ENCODE results near the gene UBIAD1. TPM values are rescaled to one million over a fixed set of nuclear protein-coding genes. Genes with fewer than 3 reads are reported as not detected.
"Not testable (repeated sequence)": the region's sequence is repeated elsewhere in the genome, so short reads cannot be mapped to it uniquely, and the experiment has no call there.

UBIAD1 gene, protein sequence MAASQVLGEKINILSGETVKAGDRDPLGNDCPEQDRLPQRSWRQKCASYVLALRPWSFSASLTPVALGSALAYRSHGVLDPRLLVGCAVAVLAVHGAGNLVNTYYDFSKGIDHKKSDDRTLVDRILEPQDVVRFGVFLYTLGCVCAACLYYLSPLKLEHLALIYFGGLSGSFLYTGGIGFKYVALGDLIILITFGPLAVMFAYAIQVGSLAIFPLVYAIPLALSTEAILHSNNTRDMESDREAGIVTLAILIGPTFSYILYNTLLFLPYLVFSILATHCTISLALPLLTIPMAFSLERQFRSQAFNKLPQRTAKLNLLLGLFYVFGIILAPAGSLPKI
- 13.5 TPM for total RNA-seq
- long read RNA-seq, transcript UBIAD1-202 (2 exons, 3,646 nt), result major isoform, 23 of 30 reads
- long read RNA-seq, partial matches to known transcripts, result 0 of 30 reads
- long read RNA-seq, other reads (novel, unspliced or antisense), result 7 of 30 reads

DNA sequence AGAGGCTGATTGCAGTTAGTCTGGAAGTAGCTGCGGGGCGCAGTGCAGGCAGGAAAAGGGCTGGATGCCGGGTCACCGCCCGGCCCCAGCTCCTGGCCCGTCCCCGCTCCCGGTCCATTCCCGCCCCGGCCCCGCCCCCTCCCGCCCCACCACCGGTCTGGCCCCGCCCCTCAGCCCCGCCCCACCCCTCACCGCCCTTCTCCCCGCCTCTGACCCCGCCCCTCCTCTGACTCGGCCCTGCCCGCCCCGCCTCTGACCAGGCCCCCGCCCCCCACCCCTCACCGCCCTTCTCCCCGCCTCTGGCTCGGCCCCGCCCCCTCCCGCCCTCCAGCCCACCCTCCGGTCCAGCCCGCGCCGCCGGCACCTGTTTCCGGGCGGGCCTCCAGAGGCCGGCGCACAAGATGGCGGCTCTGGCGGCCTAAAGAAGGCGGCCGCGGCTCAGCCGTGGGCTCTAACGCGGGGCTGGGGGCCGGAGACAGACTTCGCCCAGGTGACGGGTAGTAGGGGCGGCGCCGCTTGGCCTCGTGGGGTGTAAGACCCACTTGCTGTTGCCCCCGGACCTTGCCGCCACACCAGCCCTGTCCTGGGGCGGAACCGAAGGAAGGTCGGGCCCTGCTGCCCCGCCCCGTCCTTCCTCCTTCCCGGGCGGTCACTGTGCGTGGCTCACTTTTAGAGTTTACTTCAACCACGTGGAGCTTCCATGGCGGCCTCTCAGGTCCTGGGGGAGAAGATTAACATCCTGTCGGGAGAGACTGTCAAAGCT, at the start of gene UBIAD1:
TSS of gene UBIAD1 (plus strand) at position 367 of the 763 bp plus-strand sequence. CDS start at position 701, 334 bp downstream.
- peak; percentile 93 for DNase-seq (ENCODE audit: low spot score)

DNA sequence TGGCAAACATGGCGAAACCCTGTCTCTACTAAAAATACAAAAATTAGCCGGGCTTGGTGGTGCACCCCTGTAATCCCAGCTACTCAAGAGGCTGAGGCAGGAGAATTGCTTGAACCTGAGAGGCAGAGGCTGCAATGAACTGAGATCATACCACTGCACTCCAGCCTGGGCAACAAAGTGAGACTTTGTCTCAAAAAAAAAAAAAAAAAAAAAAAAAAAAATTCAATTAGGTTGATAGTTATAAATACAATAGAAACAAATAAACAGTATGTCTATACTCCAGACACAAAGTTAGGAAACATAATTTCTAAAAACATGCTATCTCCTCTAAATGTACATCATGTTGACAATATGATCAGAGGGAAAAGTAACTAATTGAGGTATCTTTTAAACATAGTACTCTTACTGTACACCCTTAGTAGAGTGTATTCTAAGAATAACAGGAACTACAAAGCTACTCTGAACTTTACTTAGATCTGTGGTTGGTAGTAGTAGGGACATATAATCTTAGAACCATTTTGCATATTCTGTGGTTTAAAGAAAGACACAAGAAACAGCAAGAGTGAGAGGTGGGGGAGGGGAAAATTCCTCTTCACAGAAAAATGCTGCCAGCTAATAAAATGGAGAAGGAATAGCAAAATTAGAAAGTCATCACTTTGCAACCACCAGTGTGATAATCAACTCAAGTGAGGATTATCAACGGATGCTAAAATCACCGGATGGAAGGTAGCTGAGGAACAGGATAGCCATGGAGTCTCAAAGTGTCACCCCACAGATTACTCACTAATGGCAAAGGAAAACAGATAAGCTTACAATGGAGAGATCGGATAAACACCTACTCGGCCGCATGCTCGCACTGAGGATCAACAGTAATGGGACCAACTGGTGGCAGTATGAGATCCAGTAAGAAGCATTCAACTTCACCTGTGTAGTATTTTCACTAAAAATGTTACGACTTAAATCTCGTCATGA, 45.6 kb upstream of the UBIAD1 start:
- DNase-seq (ENCODE audit: low spot score), result no peak

DNA sequence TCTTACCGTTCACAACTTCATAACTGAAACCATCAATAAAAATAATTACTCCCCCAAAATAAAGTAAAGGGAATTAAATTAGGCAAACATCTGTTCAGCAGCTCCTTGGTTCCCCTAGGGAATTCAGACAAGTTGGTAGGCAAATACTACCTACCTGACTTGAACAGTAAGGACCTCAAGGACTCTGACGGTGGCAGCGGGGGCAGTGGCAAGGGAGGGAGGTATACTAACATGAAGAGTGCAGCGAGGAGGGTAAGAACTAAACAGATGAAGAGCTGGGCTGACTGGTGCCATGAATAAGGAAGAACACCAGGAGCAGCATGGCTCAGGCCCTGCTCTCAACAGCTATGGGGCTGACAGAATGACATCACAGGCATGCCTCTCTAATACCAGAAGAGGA, 43.8 kb upstream of the UBIAD1 start:
- DNase-seq (ENCODE audit: low spot score), result no peak

DNA sequence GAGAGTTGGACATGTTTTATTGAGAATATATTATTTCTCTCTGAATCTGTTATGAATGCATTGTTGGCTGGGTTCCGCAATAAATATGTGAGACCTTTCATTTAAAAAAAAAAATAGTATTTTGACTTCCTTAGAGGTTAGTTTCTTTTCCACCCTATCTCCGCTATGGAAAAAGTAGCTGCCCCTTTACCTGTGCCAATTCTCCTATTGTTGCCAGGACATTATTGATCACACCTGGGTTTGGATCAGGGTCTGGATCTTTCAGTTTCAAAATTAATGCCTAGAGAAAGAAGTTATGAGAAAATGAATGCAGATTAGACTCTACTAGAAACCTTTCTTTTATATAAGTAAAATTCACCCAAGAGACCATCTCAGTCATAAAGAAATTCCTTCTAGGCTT, 39.8 kb upstream of the UBIAD1 start:
- DNase-seq (ENCODE audit: low spot score), result no peak

DNA sequence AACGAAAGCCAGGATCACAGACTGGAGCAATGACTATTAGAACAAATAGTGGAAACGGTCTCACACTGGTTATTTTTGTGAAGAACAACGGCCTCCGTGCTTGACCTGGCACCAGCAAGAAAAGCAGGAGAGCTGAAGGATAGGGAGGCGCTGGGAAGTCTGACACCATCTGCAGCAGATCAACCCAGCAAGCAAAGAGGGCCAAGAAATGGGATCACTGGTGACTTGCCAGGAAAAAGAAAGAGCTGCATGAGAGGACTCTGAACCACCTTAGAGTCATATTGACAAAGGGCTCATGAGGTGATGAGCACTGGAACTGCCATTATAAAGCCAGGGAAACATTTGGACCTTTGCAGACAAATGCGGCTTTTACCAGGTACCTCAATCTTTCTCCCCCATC, 35.6 kb upstream of the UBIAD1 start:
- no peak for DNase-seq (ENCODE audit: low spot score)

DNA sequence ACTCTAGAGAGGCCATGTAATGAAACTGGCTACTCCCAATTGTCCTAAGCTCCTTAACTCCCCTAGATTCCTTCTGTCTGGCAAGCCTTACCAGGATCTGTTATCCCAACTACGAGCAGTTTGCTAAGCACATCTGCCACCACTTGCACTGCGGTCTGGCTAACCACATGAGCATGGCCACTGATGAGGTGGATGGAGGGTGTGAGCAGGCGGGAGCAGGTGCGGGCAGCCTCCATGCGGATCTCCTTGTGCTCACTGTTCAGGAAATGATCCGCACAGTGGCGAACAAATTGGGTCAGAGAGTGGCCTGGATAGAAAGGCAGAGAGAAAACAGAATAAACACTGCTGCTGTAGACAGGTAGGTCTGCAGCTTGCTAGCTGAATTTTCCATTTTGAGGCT, 34.7 kb upstream of the UBIAD1 start:
- no peak for DNase-seq (ENCODE audit: low spot score)

DNA sequence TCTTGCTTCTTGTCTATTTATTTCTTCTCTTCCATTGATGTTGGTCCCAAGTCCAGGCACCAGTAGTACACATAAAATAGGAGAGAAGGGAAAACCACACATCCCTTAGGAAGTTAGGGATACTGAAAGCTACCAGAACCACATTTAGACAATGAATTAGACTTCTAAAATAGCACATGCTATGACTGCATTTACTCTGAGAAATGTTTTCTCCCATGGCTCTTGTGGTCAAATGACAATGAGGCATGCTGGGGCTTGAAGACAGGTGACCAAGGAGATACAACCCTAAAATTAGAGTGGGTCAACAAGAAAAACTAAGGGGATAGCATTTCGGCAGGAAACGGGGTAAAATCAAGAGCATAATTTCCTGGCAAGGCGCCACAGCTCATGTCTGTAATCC, 27.8 kb upstream of the UBIAD1 start:
- no peak for DNase-seq (ENCODE audit: low spot score)

DNA sequence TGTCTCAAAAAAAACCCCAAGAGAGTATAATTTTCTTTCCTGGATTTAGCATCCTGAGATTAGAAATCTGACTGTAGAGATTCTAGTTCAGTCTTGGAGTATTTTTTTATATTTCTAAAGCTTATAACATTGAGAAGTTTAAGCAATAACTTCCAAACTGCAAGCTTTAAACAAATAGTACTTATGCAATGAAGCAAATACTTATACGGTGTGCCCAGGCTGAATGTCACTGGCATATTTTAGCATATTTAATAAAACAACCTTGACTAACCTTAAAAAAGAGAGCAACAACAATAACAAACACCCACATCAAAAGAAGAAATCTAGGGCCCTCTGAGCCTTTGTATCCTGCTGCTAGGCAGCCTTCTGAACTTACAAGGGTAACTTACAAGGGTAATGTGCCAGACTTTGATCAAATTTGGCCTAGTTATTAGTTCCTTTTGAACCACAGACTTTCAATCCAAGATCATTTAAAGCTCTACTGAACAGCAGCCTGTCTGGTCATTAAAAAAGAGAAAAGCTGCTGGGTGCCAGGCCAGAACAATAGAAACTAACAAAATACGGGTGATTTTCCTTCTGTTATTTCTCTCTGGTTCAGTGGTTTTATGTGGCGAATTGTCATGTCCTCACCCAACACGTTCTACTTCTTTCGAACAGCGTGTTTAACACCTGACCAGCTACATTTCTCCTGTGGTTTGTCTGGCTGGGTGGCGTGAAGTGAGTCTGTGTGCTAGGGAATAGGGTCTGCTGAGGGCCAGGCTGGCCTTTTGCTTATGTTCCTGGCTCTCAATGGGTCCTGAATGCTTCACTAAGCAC, 26.9 kb upstream of the UBIAD1 start:
- DNase-seq (ENCODE audit: low spot score), result no peak

DNA sequence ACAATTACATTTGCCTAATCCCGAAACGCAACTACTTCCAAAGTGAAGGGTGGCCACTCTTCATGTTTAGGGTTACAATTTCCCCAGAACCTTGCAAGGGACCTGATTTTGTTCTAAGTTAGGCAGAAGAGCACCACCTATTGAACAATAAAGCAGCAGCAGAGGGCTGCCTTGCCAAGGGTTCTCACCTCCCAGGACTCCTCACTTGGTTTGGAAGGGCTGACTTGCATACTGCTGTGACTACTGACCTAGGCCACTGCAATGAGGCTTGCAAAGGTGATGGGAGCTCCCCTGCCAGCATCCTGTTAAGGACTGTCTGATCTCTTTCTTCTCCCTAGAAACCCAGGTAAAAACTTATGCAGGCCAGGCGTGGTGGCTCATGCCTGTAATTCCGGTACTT, 24.8 kb upstream of the UBIAD1 start:
- DNase-seq (ENCODE audit: low spot score), result no peak

DNA sequence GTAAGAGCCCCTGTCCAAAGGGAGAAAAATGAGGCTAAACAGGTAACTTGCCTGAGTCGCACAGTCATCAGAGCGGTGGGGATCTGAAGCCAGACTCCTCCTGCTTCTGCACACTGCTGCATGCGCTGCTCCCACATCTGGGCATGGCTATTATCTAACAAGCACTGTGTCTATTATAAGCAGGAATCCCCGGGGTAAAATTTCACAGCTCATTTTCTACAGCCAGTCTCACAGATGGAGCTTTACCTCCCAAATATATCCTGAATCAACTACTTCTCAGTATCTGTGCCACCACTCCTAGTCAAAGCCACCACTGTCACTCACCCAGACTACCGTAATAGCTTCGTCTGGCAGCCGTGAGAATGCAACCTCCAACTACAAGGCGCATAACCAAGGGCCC, 20.5 kb upstream of the UBIAD1 start:
- DNase-seq (ENCODE audit: low spot score), result no peak

DNA sequence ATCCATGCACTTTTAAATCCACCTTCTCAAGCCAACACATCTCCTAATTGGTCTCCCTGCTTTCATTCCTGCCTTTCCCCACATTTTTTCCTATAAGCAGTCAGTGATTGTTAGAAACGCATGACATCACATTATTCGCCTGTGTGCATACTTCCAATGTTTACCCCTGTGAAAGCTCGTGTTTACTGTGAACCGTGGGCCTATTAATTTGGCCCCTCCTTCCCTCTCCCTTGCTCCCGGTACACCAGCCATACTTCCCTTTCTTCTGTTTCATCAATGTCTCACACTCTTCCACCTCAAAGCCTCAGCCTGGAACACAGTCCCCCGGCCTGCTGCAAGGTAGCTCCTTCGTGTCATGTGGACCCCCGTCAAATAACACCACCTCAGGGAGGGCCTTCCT, 19.8 kb upstream of the UBIAD1 start:
- no peak for DNase-seq (ENCODE audit: low spot score)

DNA sequence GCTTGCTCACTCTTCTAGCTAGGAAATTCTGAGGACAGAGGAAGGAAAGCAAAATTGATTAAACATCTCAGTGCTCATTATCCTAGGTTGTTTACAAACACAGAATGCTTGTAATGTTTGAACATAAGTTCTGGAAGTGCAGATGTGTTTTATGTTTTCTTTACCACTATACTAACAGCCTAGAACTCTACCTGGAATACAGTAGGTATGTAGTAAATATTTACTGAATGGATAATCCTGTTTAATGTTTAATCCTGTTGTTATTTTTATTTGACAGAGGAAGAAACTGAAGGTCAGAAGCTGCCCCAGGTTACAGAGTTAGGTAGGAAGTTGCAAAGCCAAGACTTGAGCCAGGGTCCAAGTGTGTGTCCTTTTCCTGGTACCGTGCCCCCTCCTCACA, 16.7 kb upstream of the UBIAD1 start:
- no peak for DNase-seq (ENCODE audit: low spot score)

DNA sequence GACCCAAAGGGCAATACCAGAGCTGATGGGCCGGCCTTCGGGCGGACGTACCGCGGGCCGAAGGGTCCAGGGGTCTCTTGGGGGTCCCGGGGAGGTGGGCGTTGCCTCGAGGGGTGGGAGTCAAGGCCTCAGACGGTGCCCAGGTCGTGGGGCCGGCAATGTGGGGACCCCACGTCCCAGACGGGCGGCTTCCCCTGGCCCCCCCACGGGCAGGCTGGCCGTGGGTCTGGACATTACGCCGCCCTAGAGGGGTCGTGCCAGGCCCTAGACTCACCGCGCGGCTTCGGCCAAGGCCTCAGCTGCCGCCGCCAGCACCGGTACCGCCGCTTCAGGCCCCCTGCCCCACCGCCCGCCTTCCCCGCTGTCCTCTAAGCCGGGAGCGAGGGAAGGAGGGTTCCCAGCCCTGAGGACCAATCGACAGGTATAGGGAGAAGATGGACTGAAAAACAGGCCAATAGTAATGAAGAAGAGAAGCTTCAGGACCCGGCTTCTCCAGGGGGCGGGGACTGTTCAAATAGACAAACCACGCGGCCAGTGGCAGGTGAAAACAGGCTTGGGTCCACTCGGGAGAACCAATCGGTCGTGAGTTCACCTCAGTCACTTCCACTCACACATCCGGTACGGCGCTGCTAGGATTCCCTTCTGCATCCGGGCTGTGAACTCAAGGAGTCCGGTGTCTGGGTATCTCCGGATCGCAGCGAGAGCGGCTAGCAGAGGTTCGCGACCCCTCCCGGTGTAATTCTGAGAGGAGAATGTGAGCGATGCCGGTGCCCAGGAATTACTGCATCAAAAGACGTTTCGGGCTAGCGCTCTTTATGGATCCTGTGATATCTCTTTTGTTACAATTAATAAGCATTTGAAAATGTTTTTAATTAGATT, 10.6 kb upstream of the UBIAD1 start, which contains the start of gene MTOR:
TSS of gene MTOR (minus strand) at position 381 of the 879 bp plus-strand sequence. CDS start 3,142 bp downstream, outside the sequence.
- peak; percentile 97 for DNase-seq (ENCODE audit: low spot score)

DNA sequence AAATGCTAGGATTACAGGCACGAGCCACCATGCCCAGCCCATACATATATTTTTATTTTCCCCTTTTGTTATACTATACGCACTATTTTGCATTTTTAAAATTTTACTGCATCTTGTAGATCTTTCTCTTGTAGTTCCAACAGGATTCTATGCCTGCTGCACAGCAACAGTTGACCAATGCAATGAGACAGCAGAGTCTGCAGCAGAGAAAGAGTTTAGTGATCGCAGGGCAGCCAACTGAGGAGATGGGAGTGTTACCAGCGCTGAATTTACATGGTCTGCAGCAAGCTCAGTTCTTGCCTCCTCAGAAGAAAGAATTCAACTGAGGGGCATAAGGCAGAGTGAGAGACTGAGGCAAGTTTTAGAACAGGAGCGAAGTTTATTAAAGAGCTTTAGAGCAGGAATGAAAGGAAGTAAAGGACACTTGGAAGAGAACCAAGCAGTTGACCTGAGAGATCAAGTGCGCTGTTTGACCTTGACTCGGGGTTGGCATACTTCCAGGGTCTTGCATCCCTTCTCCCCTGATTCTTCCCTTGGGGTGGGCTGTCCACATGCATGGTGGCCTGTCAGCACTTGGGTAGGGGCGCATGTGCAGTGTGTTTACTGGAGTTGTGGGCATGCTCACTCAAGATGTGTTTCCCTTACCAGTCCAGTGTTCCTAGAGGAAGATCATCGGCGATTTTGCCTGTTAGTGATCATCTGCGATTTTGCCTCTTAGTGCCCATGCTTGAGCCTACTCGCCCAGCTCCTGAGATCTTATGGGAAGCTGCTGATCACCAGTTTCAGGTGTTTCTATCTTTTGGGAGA, 6.5 kb upstream of the UBIAD1 start:
- DNase-seq (ENCODE audit: low spot score), result no peak

DNA sequence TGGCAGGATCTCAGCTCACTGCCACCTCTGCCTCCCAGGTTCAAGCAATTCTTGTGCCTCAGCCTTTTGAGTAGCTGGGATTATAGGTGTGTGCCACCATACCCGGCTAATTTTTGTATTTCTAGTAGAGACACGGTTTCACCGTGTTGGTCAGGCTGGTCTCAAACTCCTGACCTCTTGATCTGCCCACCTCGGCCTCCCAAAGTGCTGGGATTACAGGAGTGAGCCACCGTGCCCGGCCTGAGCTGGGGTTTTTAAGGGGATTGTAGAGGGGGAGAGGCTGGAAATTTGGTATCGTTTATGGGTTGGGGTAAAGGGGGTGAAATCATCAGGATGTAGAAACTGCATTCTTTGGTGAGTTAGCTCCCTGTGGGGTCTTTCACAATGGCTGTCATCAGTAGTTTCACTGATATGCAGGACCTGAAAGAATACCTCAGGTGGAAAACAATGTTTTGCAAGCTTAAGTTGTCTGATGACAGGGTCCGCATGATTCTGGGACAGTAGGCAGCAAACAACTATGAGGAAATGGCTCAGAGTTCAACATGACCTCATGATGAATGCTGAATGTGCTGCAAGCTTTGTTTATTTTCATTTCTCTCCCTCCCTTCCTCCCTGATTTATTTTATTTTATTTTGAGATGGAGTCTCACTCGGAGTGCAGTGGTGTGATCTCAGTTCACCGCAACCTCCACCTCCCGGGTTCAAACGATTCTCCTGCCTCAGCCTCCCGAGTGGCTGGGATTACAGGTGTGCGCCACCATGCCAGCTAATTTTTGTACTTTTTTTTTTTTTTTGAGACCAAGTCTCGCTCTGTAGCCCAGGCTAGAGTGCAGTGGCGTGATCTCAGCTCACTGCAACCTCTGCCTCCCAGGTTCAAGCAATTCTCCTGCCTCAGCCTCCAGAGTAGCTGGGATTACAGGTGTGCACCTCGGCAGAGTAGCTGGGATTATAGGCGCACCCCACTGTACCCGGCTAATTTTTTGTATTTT, 5.4 kb upstream of the UBIAD1 start:
- not testable (repeated sequence) for DNase-seq (ENCODE audit: low spot score)

DNA sequence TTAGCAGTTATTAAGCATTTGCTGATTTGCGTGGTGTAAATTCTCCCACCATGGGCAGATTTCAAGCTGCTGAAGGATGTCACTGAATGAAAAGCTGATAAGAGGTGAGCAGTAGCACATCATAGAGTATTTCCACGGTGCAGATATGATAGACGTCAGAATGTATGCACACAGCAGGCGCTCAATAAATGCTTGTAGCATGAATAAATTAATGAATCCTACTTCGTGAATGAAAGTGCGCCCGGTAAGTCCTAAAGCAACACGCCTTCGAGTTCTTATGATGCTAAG, 510 bp upstream of the UBIAD1 start:
- DNase-seq (ENCODE audit: low spot score), result no peak

DNA sequence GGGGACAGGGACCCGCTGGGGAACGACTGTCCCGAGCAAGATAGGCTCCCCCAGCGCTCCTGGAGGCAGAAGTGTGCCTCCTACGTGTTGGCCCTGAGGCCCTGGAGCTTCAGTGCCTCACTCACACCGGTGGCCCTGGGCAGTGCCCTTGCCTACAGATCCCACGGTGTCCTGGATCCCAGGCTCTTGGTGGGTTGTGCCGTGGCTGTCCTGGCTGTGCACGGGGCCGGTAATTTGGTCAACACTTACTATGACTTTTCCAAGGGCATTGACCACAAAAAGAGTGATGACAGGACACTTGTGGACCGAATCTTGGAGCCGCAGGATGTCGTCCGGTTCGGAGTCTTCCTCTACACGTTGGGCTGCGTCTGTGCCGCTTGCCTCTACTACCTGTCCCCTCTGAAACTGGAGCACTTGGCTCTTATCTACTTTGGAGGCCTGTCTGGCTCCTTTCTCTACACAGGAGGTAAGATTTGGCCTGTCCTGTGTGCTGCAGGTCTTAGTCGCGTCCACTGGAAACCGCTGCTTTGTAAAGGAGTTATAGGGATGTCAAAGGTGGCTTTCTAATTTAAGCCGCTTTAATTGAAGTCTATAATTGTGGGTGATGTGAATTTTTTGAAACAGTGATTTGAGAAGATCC, 717 bp downstream of the UBIAD1 start:
- DNase-seq (ENCODE audit: low spot score), result no peak

Measured in mesenteric fat pad (tissue), 1 donor.